HL-60 (cell line): Measurements from ENCODE around the gene ALKBH8.
"Not testable (repeated sequence)": the region's sequence is repeated elsewhere in the genome, so short reads cannot be mapped to it uniquely, and the experiment has no call there.

Experiments
- DNase-seq, 2 experiments: peaks; one replicate each; pipeline ENCODE4 v3.0.0-alpha.2; 2010 to 2020; ENCODE audit warnings: low read depth in 1 of 2, low spot score in 1 of 2
- H3K27ac ChIP-seq: fragments of 250-450 bp; sonication (Bioruptor Pico); replicated peaks from 2 replicates; pipeline ENCODE4 v1.5.1; 2020; ENCODE audit warnings: mild to moderate bottlenecking, moderate library complexity
- H3K27me3 ChIP-seq: fragments of 250-450 bp; sonication (Bioruptor Pico); 2 replicates; pipeline ENCODE4 v1.5.1; 2021; ENCODE audit warnings: mild to moderate bottlenecking, moderate library complexity; ENCODE audit not compliant: insufficient read depth, poor library complexity, severe bottlenecking
- H3K4me3 ChIP-seq: replicated peaks from 2 replicates; pipeline ENCODE4 v1.5.1; 2011; ENCODE audit warnings: mild to moderate bottlenecking, control low read depth, low read length; ENCODE audit not compliant: insufficient read depth
- CTCF ChIP-seq: IDR thresholded peaks from one replicate; pipeline ENCODE4 v1.5.1; 2011; ENCODE audit warnings: low read length, control low read depth, inconsistent platforms; ENCODE audit not compliant: insufficient read depth
- GABPA ChIP-seq: IDR thresholded peaks from 2 replicates; pipeline ENCODE4 v1.6.1; 2012; ENCODE audit warnings: low read depth
- POLR2AphosphoS5 ChIP-seq: IDR thresholded peaks from 2 replicates; pipeline ENCODE4 v1.6.1; 2012; ENCODE audit warnings: low read depth
- REST ChIP-seq: IDR thresholded peaks from 2 replicates; pipeline ENCODE4 v1.6.1; 2012; ENCODE audit warnings: low read depth; ENCODE audit not compliant: insufficient replicate concordance
- SPI1 ChIP-seq: IDR thresholded peaks from 2 replicates; pipeline ENCODE4 v1.6.1; 2012; ENCODE audit warnings: low read depth, mild to moderate bottlenecking, borderline replicate concordance

The ALKBH8 gene

GRCh38 chr11:107583629-107584195 is 18.2 kb upstream of the ALKBH8 start:
- Histone ChIP-seq H3K4me3 (no peak overlapping the region), H3K27ac (no peak overlapping the region), H3K27me3 (peaks cover 8% of the 10 kb centered on the region)
- TF ChIP-seq CTCF (no peak), SPI1 (no peak), GABPA (no peak), REST (no peak), POLR2AphosphoS5 (no peak)
- no peak for DNase-seq

GRCh38 chr11:107581147-107581546 is 15.6 kb upstream of the ALKBH8 start:
- DNase-seq = no peak
- peaks cover 4% of the 10 kb centered on the region for H3K27me3 ChIP-seq
- no peak overlapping the region for H3K4me3 ChIP-seq
- H3K27ac ChIP-seq = no peak overlapping the region
- TF ChIP-seq SPI1 (no peak), CTCF (no peak), REST (no peak), POLR2AphosphoS5 (no peak), GABPA (no peak)

GRCh38 chr11:107579169-107579568 is 13.6 kb upstream of the ALKBH8 start:
- not testable (repeated sequence) for H3K4me3 ChIP-seq, DNase-seq, H3K27ac ChIP-seq, H3K27me3 ChIP-seq

GRCh38 chr11:107577346-107577711 is 11.8 kb upstream of the ALKBH8 start:
- Histone ChIP-seq H3K27me3 (no peaks in the 10 kb centered on the region), H3K27ac (no peak overlapping the region), H3K4me3 (no peak overlapping the region)
- DNase-seq = no peak
- TF ChIP-seq POLR2AphosphoS5 (no peak), SPI1 (no peak), REST (no peak), CTCF (no peak), GABPA (no peak)
